Mucosa of gallbladder (tissue), 1 donor: Measurements from ENCODE around the gene KCNK1. TPM values are rescaled to one million over a fixed set of nuclear protein-coding genes. Genes with fewer than 3 reads are reported as not detected.
A peak's percentile ranks its signal among the peaks of the same experiment; 100 is the strongest.
"Not testable (repeated sequence)": the region's sequence is repeated elsewhere in the genome, so short reads cannot be mapped to it uniquely, and the experiment has no call there.

Source experiments
- DNase-seq: peaks from one replicate; pipeline ENCODE4 v3.0.0-alpha.2; 2020; ENCODE audit warnings: low spot score
- total RNA-seq: library from RNA; stranded (reverse); gene quantifications from one replicate; pipeline ENCODE4 v1.2.1, GENCODE V29; 2021
- donor health status: DM: no; HTN: no; CAD: no.

Gene KCNK1
- total RNA-seq, 1 donor from 2014 or later, result 24.5 TPM

GRCh38 chr1:233667741-233668140, 53.8 kb downstream of the KCNK1 start:
- no peak for DNase-seq

- DNase-seq, result no peak
Observed at GRCh38 chr1:233668146-233668724, 54.3 kb downstream of the KCNK1 start.

- peak; percentile 57 for DNase-seq
Observed at GRCh38 chr1:233668725-233669294, 54.9 kb downstream of the KCNK1 start.

GRCh38 chr1:233670363-233670762, 56.5 kb downstream of the KCNK1 start:
- not testable (repeated sequence) for DNase-seq

GRCh38 chr1:233671286-233671685, 57.4 kb downstream of the KCNK1 start:
- no peak for DNase-seq

- peak; percentile 43 for DNase-seq
Observed at GRCh38 chr1:233672732-233673131, 58.8 kb downstream of the KCNK1 start.

- DNase-seq, result peak; percentile 30
Observed at GRCh38 chr1:233673261-233673946, 59.5 kb downstream of the KCNK1 start.

GRCh38 chr1:233673947-233674431, 60.1 kb downstream of the KCNK1 start:
- DNase-seq, result peak; percentile 34

- no peak for DNase-seq
Observed at GRCh38 chr1:233675446-233675845, 61.5 kb downstream of the KCNK1 start.

- DNase-seq, result no peak
Observed at GRCh38 chr1:233675893-233676292, 62.0 kb downstream of the KCNK1 start.

- no peak for DNase-seq
Observed at GRCh38 chr1:233677690-233678354, 63.9 kb downstream of the KCNK1 start.

- DNase-seq, result no peak
Observed at GRCh38 chr1:233679030-233679429, 65.1 kb downstream of the KCNK1 start.

GRCh38 chr1:233679591-233680373, 65.9 kb downstream of the KCNK1 start:
- DNase-seq, result no peak

GRCh38 chr1:233681285-233681684, 67.4 kb downstream of the KCNK1 start:
- DNase-seq, result no peak

GRCh38 chr1:233686653-233687052, 72.7 kb downstream of the KCNK1 start:
- not testable (repeated sequence) for DNase-seq

- no peak for DNase-seq
Observed at GRCh38 chr1:233689017-233689747, 75.3 kb downstream of the KCNK1 start.

GRCh38 chr1:233689748-233690254, 75.9 kb downstream of the KCNK1 start:
- DNase-seq, result no peak

- no peak for DNase-seq
Observed at GRCh38 chr1:233695901-233696300, 82.0 kb downstream of the KCNK1 start.

- DNase-seq, result no peak
Observed at GRCh38 chr1:233700338-233700737, 86.4 kb downstream of the KCNK1 start.

GRCh38 chr1:233704170-233704897, 90.4 kb downstream of the KCNK1 start:
- DNase-seq, result no peak
